Right hindlimb (tissue), 1 donor: ENCODE measurements around the gene MAGI2.

Experiments used
- DNase-seq: peaks from one replicate; pipeline ENCODE4 v3.0.0-alpha.2; 2018

MAGI2 gene

GRCh38 chr7:79453558-79454360 is at the start of gene MAGI2:
Gene MAGI2, minus strand, starts transcription at chr7:79453667. Its CDS starts 347 bp downstream, at chr7:79453320.
- peak; percentile 94 for DNase-seq

GRCh38 chr7:79502151-79502550 is 48.7 kb upstream of the MAGI2 start:
- no peak for DNase-seq

- no peak for DNase-seq
Measured at GRCh38 chr7:79500759-79501158, 47.3 kb upstream of the MAGI2 start.

DNA sequence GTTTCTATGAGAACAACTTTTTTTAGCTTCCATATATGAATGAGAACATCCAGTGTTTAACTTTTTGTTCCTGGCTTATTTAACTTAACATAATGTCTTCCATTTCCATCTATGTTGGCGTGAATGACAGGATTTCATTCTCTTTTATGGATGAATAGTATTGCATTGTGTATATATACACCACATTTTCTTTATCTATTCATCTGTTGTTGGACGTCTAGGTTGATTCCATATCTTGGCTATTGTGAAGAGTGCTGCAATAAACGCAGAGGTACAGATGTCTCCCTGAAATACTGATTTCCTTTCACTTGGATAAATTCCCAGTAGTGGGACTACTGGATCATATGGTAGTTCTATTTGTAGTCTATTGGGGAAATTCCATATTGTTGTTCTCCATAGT is 44.3 kb upstream of the MAGI2 start:
- DNase-seq, result no peak

DNA sequence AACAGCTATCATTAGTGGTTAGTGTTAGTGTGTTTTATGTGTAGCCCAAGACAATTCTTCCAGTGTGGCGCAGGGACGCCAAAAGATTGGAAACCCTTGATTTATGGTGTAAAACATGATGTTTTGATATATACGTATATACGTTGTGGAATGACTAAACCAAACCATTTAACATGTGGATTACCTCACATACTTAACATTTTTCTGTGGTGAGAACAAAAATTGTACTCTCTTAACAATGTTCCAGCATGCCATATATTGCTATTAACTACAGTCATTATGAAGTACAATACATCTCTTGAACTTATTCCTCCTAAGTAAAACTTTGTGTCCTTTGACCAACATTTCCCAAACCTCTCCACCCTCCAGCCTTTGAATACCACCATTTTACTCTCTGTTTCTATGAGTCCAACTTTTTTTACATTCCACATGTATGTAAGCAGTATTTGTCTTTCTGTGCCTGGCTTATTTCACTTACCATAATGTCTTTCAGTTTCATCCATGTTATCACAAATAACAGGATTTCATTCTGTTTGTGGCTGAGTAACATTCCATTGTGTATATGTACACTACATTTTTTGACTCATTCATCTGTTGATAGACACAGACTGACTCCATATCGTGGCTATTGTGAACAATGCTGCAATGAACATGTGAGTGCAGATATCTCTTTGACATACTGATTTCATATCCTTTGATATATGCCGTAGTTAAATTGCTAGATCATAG is 42.2 kb upstream of the MAGI2 start:
- no peak for DNase-seq

DNA sequence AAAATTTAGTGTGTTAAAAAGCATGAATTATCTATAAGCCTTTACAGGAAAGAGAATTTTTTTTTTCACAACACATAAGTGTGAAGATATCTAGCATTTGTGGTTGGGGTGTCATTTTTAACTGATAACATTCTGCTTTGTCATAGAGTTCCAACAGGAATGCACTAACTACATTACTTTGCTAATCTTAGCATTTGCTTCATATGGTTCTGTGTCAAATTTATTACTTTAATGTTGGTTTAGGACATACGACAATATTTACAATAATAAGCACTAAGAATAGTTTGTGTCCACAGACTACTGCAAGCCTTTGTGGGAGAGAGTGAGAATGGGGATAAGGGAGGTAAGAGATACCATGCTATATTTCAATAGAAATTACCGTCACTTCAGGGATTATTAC is 40.6 kb upstream of the MAGI2 start:
- no peak for DNase-seq

GRCh38 chr7:79489371-79489770 is 35.9 kb upstream of the MAGI2 start:
- DNase-seq, result no peak

- no peak for DNase-seq
Measured at GRCh38 chr7:79478386-79478785, 24.9 kb upstream of the MAGI2 start.

DNA sequence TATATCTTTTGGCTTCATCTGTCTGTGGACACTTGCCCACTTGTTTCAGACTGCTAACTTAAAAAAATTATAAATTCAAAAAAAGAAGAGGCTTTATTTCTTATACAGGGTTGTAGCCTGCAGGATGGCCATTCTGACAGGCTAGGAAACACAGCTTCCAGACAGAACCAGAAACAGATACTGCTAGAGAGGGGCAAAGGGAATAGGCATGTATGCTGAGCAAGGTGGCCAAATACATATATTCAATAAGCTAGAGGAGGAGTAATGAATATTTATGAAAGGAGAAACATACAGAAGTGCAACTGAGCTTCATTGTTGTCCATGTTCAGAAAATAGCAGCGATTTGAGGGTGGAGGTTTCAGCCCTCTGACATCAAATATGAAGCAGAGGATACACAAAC is 22.0 kb upstream of the MAGI2 start:
- DNase-seq, result no peak

DNA sequence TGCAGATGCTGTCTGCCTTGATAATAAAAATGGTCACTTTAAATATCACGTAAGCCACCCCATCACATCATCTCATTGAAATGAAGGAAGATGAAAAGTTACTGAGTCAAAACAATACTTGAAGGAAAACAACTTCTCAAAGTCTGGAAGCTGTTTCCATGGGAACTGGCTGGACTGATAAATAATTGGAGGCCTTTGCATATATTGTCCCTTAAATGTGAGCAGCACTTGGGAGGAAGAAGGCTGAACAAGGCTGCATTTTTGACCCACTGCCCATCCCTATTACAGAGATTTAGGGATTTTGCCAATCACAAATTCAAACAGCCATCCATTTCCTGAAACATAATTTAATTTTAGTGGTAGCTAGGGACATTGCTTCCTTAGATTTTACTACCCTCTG is 18.2 kb upstream of the MAGI2 start:
- peak; percentile 19 for DNase-seq

DNA sequence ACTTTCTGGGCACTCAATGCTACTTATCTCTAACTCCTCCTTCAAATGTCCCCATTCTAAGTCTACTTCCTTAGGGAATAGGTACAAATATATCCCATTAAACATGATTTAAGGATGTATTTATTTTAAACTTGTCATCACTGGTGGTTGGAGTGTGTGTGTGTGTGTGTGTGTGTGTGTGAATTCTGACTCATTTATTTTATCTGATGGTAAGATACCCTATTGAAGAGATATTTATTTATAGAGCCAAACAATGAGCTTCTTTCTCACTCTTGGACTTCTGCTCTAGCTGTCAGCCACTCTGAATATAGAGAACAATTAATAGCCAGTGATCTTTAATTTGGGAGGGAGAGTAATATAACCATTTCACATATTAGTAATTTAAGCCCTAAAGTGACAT is 17.8 kb upstream of the MAGI2 start:
- DNase-seq, result no peak

GRCh38 chr7:79465551-79465950 is 12.1 kb upstream of the MAGI2 start:
- DNase-seq, result no peak

DNA sequence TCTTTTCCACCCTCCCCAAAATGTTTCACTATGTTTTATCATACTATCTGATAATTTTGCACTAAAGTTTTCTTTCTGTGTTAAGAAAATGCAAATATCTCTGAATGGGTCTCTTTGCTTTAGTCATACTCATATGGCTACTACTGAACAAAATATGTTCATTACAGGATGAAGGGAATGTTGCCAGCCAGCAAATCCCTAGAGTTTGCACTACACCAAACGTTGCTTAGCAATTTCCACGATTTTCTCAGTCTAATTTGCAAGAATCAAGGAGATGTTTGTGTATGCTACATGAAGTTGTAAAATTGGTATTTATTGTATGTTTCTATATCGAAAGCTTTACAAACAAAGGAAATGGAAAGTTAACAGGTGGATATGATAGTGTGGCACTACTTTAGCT is 10.6 kb upstream of the MAGI2 start:
- no peak for DNase-seq

DNA sequence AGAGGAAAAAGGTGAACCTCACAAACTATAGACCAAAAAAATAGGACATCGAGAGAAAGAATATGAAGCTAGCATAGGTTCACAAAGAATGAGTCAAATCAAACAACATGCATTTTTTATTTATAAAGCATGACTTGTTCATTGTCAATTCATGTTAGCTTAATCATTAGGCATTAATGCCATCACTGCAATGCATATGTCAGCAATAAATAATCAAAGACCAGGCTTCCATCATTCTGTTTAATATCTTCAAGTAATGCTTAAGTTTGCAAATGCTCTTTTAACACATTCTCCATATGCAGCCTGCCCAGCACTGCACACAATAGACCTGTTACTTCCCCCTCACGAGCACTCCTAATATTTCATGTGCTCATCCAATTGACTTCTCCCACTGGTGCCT is 8.9 kb upstream of the MAGI2 start:
- no peak for DNase-seq

DNA sequence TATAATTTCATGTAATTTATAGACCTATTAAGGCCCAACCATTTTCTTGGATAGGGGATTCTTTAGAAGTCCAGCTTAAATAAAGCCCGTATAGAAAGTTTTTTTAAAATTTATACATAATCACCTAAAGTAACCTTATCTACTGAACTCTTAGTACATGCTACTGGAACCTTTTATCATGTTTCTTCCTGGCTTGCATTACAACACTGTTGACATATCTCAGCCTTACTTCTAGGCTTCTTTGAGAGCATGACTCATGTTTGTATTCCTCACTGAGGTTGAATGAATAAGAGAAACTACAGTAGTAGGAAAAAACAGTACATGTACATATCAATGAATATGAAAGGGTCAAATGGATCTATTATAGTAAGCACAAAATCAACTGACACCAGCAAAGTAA is 8.2 kb upstream of the MAGI2 start:
- DNase-seq, result no peak

DNA sequence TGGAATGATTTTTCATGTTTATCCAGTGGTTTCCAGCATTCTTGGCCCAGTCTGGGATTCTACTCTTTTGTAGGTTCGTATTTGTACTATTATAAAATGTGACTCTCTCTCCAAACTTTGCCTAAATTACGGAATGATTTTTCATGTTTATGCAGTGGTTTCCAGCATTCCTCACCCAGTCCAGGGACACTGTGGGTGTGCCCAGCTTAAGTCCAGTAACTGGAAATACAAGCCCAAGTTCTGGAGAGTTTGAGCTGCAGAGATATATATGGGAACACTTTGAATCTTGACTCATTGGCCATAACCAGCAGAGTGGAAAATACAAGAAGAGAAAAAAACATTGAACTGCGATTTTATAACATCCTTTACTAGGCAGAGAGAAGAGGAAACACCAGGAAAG is 5.9 kb upstream of the MAGI2 start:
- no peak for DNase-seq

- no peak for DNase-seq
Measured at GRCh38 chr7:79458796-79459195, 5.3 kb upstream of the MAGI2 start.

DNA sequence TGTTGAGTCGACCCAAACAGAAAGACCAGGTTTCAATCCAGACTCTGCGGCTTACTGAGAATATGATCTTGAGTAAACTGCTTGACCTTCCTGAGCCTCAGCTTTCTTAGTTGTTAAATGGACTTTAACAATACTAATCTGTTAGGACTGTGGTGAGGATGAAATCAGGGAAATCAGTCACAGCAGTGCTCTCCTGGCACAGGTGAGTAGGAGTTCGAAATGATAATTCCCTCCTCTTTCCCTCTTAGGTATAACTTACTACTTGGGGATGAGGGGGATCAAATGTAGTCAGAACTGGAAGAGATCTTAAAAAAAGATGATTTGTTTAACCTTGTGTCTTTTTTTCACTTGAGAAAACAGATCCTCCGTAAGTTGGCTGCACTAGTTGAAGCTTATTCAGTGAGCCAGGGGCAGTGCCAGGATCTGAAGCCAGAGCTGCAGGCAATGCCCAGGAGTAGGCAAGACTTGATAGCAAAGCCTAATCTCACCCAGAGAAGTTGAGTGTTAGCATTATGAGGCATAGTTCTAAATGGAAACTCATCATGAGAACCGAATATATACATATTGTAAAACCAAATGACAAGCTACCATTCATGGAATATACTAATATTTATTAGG is 1.8 kb upstream of the MAGI2 start:
- no peak for DNase-seq

- no peak for DNase-seq
Measured at GRCh38 chr7:79454361-79454960, 994 bp upstream of the MAGI2 start.

DNA sequence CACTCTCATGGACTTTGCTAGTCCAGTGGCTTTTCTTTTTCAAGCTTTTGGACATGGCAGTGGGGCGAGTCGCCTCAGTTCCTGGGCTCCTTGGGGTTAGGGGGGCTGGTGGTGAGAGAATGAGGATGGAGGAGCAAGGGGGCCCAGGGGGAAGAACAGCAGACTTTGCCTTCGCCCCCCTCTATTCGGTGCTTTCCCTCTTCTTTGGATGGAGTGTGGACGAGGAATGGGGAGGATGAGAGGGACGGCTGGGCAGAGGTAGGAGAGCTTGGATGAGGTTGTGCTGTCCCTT is 255 bp downstream of the MAGI2 start:
- DNase-seq, result no peak

DNA sequence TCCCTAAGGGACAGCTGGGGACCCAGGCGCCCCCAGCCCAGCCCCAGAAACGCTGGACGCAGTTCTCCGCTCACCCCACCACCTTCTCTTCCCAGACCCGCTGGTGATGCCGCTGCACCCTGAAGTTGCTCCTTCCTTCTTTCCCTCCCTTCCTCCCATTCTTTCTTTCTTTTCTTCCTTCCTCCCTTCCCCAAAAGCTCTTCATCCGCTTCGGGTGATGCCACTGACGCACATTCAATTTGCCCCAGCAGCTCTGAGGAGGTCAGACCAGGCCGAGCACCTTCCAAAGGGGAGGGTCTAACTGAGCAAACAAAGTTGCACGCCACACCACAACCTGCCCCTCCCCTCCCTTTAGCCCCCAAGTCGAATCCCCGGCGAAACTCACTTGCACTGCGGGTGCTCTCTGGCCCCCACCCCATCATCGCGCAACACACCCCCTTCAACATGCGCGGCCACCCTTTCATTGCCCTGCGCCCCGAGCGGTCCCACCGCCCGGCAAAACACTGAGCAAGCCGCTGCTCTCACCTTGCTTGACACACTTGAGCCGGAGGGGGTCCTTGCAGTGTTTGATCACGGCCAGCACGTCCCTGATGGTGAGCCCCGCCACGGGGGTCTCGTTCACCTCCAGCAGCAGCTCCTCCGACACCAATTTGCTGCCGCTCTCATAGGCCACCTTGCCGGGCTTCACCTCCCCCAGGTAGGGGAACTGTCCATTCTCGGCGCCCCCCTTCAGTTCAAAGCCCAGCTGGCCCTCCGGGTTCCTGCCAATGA is 787 bp downstream of the MAGI2 start:
- DNase-seq, result no peak

- peak; percentile 89 for DNase-seq
Measured at GRCh38 chr7:79452032-79452494, 1.4 kb downstream of the MAGI2 start.

DNA sequence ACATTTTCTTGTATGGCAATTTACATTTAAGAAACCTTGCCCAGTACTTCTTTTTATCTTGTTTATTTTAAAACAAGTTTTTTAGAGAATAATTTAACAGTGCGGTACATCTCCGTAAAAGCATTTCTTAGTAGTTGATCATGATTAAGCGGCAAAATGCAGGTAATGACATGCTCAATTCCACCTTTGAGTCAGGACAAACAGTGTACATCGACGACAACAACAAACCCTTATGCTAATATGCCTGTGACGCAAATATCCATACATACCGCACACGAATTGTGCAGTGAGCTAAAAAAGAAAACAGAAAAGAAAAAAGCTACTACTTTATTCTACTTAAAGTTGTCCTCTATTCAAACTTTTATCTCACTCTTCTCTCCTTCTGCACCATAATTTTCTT is 1.9 kb downstream of the MAGI2 start:
- DNase-seq, result no peak
